ENCODE measurements around the gene EPS8.

The EPS8 gene

DNA sequence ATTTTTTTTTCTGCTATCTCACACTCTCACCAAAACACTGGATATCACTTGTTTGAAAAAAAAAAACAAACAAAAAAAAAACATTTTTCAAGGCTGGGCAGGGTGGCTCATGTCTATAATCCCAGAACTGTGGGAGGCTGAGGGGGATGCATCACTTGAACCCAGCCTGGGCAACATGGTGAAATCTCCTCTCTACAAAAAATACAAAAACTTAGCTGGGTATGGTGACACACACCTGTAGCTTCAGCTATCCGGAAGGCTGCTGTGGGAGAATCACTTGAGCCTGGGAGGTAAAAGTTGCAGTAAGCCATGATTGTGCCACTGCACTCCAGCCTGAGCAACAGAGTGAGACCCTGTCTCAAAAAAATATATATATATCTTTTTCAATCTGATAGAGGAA lies 66.2 kb downstream of the EPS8 start:
- no peak for TF ChIP-seq GATA3 (IDR thresholded peaks at IDR 0.05; ENCODE audit: low read depth, low read length)
- TF ChIP-seq GATA2 (IDR thresholded peaks at IDR 0.05; ENCODE audit: low read depth, low read length), result no peak

DNA sequence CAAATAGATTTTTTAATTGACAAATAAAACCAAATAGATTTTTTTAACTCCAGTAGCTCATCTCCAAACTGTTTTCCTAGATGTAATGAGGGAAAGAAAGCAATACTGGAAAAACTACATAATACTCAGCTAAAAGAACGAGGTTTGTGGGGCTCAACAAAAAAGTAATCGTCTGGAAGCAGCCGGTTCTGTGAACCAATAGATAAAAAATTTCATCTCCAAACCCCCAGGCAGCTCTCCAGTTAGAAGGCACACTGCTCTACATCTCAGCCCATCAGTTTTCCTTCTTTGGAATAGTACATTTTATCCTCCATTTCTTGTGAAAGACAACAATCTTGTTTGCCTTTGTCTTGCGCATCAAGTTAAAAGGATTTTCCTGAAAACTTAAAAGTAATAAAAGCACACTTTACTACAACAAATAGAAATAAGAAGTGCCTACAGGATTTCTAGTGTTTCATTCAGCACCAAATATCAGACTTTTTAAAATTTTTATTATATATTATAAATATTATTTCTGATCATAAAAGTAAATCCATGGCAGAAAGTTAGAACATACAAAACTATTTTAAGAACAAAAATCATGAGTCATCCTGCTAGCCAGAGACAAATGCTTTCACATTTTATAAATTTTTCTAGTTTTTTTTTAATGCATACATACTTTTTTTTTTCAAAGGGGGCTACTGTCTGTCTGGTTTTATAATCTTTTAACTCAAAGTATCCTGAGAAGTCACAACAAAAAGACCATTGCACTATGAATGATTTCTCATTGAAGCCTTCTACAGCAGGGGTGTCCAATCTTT lies 67.7 kb downstream of the EPS8 start:
- TF ChIP-seq GATA2 (IDR thresholded peaks at IDR 0.05; ENCODE audit: low read depth, low read length) (no peak), GATA3 (IDR thresholded peaks at IDR 0.05; ENCODE audit: low read depth, low read length) (no peak)

DNA sequence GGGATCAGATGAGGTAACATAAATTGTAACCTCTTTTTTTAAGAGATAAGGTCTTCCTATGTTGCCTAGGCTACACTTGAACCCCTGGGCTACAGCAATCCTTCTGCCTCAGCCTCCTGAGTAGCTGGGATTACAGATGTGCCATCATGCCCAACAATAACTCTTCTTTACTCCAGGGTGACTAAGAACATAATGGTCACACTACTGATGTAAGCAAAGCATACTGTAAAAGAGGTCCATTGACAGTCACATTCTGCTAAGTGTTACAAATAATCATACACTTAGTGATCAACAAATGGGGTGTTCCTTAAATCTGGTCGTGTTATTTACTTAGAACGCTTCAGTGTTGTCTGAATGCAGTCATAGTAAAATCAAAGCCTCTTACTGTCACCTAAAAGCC lies 68.9 kb downstream of the EPS8 start:
- TF ChIP-seq GATA2 (IDR thresholded peaks at IDR 0.05; ENCODE audit: low read depth, low read length) (no peak), GATA3 (IDR thresholded peaks at IDR 0.05; ENCODE audit: low read depth, low read length) (no peak)

DNA sequence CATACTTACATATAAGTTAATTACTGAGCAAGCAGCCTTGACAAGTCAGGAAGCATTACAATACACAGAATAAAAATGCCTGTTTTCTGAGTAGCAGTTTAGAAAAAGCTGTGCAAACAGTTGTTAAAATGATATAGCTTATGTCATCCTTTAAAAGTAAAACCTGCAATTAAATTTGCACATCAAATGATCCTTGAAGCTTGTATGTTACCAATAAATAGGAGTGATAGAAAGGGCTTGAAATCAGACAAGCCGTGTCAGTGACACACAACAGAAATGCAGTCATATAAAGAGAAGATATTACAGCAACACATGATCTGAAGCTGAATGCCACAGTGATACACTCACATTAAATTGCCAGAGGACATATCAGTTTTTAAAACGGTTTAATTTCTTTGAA lies 70.0 kb downstream of the EPS8 start:
- no peak for TF ChIP-seq GATA2 (IDR thresholded peaks at IDR 0.05; ENCODE audit: low read depth, low read length)
- TF ChIP-seq GATA3 (IDR thresholded peaks at IDR 0.05; ENCODE audit: low read depth, low read length), result no peak

DNA sequence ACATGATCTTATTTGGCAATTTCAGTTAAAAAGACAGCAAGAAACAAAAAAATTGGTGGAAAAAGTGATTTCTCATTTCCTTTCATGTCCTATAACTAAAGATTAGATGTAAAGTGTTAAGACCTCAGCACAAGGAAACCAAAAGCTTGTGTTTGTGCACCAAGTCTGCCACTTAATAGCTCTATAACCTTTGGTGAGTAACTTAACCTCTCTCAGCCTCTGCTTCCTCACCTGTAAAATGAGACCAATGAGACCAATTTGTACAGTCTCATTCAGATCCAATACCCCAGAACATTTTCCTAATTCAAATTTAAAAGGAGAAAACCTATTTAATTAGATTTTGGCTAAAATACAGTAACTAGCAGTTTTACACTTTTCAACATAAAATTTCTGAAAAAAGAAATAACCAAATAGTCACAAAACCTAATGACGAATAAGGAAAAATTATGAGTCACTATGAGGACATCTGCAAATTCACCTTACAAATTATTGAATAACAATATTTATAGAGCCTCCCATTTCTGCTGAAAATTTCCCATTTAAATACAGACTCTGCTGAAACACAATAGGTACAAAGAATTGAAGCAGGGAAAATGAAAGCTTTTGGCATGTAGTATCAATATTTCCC lies 71.1 kb downstream of the EPS8 start:
- no peak for TF ChIP-seq GATA2 (IDR thresholded peaks at IDR 0.05; ENCODE audit: low read depth, low read length)
- no peak for TF ChIP-seq GATA3 (IDR thresholded peaks at IDR 0.05; ENCODE audit: low read depth, low read length)

DNA sequence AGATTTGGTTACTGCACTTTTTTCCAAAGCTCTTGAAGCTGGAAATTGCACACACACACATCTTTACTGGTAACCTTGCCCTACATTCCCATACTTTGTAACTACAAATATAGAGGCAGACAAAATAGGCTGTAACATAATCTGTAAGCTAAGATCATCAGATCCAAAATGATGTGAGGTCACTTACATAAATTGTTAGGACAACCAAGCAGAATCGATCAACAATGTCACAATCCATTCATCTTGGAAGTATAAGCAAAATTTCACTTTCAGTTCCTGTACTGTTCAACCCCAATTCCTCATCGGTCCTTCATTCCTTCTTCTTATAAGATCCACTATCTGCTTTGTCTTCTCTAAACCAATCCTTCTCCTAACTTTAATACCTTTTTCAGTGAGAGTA lies 72.6 kb downstream of the EPS8 start:
- TF ChIP-seq GATA3 (IDR thresholded peaks at IDR 0.05; ENCODE audit: low read depth, low read length), result no peak
- TF ChIP-seq GATA2 (IDR thresholded peaks at IDR 0.05; ENCODE audit: low read depth, low read length), result no peak

DNA sequence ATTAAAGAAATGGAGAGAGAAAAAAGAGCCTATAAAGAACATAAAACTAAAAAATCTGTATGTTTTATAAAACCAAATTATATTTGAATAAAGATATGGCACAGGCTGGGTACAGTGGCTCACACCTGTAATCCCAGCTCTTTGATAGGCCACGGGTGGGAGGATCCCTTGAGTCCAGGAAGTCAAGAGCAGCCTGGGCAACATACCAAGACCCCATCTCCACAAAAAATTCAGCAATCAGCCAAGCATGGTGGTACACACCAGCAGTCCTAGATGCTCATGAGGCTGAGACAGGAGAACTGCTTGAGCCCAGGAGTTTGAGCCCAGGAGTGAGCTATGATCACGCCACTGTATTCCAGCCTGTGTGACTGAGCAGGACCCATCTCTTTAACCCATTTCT lies 74.9 kb downstream of the EPS8 start:
- no peak for TF ChIP-seq GATA2 (IDR thresholded peaks at IDR 0.05; ENCODE audit: low read depth, low read length)
- TF ChIP-seq GATA3 (IDR thresholded peaks at IDR 0.05; ENCODE audit: low read depth, low read length), result no peak

DNA sequence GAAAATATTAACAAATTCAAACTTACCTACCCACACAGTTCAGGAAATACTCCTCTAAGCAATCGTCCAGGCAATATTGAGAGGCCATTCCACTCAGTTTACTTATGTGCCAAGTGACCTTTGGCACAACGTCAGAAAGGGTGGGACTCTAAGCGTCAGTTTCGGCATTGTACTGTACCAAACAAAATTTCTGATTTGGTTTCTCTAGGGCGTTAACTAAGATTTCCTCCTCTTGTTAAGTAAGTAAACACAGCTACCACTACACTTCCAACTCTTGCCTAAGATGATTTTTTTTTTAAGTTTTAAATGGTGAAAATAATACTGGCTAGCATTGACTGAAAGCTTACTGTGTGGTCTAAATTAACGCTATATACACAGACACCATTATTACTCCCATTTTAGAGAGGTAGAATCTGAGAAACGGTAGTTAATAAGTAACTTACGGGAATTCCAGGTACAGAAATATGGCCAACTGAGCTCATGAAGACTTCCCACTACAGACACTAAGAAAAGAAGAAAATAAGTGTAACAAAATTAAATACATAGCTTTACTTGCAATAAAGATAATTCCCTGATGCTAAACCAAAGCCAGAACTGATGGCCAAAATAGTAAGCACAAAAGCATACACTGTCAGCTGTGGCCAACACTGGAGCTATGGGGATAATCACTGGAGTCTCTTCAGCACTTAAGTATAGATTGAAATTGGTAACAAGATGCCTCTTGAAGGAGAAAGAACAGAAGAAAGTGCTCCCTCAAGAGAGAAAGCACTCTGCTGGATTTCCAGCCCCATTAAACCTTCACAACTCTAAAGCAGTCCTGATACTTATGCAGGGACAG lies 76.1 kb downstream of the EPS8 start:
- TF ChIP-seq GATA3 (IDR thresholded peaks at IDR 0.05; ENCODE audit: low read depth, low read length), result no peak
- no peak for TF ChIP-seq GATA2 (IDR thresholded peaks at IDR 0.05; ENCODE audit: low read depth, low read length)

DNA sequence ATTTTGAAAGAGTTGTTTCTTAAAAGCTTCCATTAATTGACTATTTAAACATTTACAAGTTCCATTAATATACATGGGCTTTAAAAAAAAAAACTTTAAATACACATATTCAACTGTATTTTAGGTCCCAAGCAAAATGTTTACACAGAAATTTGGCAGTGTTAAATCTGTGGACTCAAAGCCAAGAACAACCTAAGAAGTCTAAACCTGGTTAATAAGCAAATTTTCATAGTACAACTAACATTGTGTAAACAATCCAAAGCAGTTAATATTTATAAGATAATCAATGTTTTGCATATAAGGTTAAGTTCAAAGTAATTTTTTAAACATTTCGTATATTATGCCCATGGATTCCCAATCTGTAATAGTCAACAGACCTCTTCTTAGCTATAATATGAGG lies 77.0 kb downstream of the EPS8 start:
- TF ChIP-seq GATA2 (IDR thresholded peaks at IDR 0.05; ENCODE audit: low read depth, low read length), result no peak
- no peak for TF ChIP-seq GATA3 (IDR thresholded peaks at IDR 0.05; ENCODE audit: low read depth, low read length)

DNA sequence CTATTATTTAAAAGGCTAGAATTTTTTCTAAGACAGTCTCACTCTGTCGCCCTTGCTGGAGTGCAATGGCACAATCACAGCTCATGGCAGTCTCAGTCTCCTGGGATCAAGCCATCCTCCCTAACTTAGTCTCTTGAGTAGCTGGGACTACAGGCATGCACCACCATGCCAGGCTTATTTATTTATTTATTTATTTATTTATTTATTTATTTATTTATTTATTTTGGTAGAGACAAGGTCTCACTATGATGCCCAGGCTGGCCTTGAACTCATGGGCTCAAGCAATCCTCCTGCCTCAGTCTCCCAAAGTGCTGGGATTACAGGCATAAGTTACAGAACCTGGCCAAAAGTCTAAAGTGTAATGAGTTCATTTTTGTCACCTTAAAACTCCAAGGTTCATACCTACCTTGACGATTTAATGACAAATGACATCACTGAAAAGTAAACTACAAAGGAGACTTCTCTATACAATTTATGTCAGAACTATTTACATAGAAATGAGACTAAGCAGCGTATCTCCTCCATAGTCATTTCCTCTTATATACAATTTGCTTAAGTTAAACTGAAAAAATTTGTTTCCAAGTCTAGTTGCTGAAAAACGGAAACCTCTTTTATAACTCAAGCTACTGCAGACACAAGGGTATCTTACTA lies 78.2 kb downstream of the EPS8 start:
- TF ChIP-seq GATA3 (IDR thresholded peaks at IDR 0.05; ENCODE audit: low read depth, low read length) (no peak), GATA2 (IDR thresholded peaks at IDR 0.05; ENCODE audit: low read depth, low read length) (no peak)

DNA sequence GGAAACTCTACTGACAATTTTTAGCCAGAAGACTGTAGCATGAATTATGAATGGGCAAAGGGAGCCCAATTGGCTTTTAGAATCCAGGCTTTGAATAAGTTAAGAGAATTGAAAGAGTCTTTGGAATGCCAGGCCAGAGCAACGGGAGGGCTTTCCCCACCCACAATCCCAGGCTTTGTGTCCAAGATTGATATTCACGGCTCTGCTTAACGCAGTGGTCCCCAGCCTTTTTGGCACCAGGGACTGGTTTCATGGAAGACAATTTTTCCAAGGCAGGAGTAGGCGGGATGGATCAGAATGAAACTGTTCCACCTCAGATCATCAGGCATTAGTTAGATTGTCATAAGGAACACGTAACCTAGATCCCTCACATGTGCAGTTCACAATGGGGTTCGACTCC lies 79.6 kb downstream of the EPS8 start:
- no peak for TF ChIP-seq GATA3 (IDR thresholded peaks at IDR 0.05; ENCODE audit: low read depth, low read length)
- no peak for TF ChIP-seq GATA2 (IDR thresholded peaks at IDR 0.05; ENCODE audit: low read depth, low read length)

DNA sequence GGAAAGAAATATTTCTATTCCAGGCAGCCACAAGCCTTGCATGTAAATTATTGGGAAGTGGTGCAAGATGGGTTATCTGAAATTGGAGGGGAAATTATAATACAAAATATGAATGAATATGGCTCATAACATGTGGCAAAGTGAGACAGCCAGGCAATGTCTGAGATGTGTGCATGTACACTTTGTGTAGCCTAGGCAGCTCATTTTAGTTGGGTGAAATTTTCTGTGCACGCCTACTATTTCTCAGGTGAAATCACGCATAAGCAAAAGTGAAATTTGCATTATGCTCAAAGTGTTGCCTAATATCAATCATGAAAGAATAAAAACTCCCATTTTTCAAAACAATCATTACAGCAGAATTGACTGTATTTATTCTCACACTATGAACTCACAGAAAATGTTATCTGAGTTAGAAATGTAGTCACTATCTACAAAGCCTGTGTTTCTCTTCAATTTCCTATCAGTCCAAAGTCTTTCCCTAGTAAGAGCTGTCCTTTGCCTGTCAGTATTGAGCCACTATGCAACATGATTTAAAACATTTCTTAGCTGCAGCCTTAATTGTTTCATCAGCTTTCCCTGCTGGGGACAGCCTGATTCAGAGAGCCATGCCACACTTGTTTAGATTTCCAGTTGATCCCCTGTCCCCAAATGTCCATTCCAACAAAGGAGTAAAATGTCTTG lies 80.7 kb downstream of the EPS8 start:
- no peak for TF ChIP-seq GATA3 (IDR thresholded peaks at IDR 0.05; ENCODE audit: low read depth, low read length)
- TF ChIP-seq GATA2 (IDR thresholded peaks at IDR 0.05; ENCODE audit: low read depth, low read length), result no peak

DNA sequence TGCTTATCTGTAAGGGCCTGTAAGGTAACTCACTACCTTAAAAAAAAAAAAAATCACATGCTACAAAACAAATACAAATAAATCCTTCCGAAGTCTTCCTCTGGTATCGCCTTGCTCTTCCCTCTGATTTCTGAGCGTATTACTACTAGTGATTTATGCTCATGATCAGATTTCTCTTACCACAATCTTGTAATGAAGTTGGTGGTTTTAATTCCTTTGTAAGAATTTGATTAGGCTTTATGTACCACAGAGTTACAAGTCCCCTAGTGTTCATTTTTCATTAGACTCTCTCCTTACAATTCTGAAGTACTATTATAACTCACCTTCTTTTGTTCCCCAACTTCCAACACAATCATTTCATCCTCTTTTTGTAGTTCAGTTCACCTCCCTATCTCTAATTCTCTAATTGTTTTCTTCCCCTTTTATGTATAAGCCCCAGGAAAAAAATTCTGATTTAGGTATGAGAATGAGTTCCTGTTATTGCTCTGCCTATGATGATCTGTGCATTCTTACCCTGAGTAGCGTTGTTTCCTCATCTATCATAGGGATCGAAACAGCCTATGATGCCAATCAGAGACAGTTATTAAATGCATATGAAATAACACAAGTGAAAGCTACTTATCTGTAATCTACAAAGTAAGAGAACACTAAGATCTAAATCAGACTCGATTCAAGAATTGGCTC lies 81.5 kb downstream of the EPS8 start:
- no peak for TF ChIP-seq GATA3 (IDR thresholded peaks at IDR 0.05; ENCODE audit: low read depth, low read length)

All from SH-SY5Y (cell line).